Activated CD8-positive, alpha-beta memory T cell treated with anti-CD3 and anti-CD28 coated beads, Interleukin-2, amount 50 U/mL, for 4 hours (primary cell): ENCODE data around the gene CPLX3.
A peak's percentile ranks its signal among the peaks of the same experiment; 100 is the strongest.
"Not testable (repeated sequence)": the region's sequence is repeated elsewhere in the genome, so short reads cannot be mapped to it uniquely, and the experiment has no call there.

Experiments
- DNase-seq: peaks from one replicate; pipeline ENCODE4 v3.0.0-alpha.2; 2020

The CPLX3 gene

GRCh38 chr15:74826364-74826819 is at the start of gene CPLX3:
CPLX3 (plus strand) TSS chr15:74826627; CDS start chr15:74826704, 77 bp downstream.
- peak; percentile 42 for DNase-seq

GRCh38 chr15:74776821-74777768 is 49.3 kb upstream of the CPLX3 start:
- DNase-seq = peak; percentile 47

- no peak for DNase-seq
These were observed 48.4 kb upstream of the CPLX3 start for GRCh38 chr15:74777769-74778598.

GRCh38 chr15:74778599-74778970 is 47.8 kb upstream of the CPLX3 start:
- no peak for DNase-seq

GRCh38 chr15:74779162-74779648 is 47.2 kb upstream of the CPLX3 start:
- no peak for DNase-seq

- DNase-seq = no peak
These were observed 45.6 kb upstream of the CPLX3 start for GRCh38 chr15:74780523-74781430.

- DNase-seq = peak; percentile 76
These were observed 44.8 kb upstream of the CPLX3 start, which contains the start of gene CSK for GRCh38 chr15:74781431-74782258. CSK (plus strand) TSS chr15:74782080; CDS start chr15:74798298, 16,218 bp downstream.

- DNase-seq = peak; percentile 63
These were observed 44.0 kb upstream of the CPLX3 start for GRCh38 chr15:74782259-74783071.

- no peak for DNase-seq
These were observed 43.2 kb upstream of the CPLX3 start for GRCh38 chr15:74783072-74783807.

GRCh38 chr15:74783808-74784175 is 42.6 kb upstream of the CPLX3 start:
- no peak for DNase-seq

GRCh38 chr15:74784426-74785193 is 41.8 kb upstream of the CPLX3 start:
- no peak for DNase-seq

GRCh38 chr15:74785194-74786032 is 41.0 kb upstream of the CPLX3 start:
- no peak for DNase-seq

- not testable (repeated sequence) for DNase-seq
These were observed 40.3 kb upstream of the CPLX3 start for GRCh38 chr15:74786081-74786480.

- DNase-seq = no peak
These were observed 39.8 kb upstream of the CPLX3 start for GRCh38 chr15:74786551-74787165.

GRCh38 chr15:74787251-74788041 is 39.0 kb upstream of the CPLX3 start:
- DNase-seq = peak; percentile 84

- no peak for DNase-seq
These were observed 38.3 kb upstream of the CPLX3 start for GRCh38 chr15:74788042-74788682.
